Stimulated activated CD8-positive, alpha-beta memory T cell treated with anti-CD3 and anti-CD28 coated beads, Interleukin-15, amount 100 ng/mL, for 4 hours (primary cell): ENCODE measurements around the gene FBXL15.

Experiments used
- DNase-seq, 2 donors: peaks; one replicate each; pipeline ENCODE4 v3.0.0-alpha.2; 2020; ENCODE audit warnings: low read depth in 2 of 2

FBXL15 gene, protein sequence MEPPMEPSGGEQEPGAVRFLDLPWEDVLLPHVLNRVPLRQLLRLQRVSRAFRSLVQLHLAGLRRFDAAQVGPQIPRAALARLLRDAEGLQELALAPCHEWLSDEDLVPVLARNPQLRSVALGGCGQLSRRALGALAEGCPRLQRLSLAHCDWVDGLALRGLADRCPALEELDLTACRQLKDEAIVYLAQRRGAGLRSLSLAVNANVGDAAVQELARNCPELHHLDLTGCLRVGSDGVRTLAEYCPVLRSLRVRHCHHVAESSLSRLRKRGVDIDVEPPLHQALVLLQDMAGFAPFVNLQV

GRCh38 chr10:102420714-102421506 is at the start of gene FBXL15:
TSS of gene FBXL15 (plus strand) at chr10:102420836. CDS start at chr10:102421130, 294 bp downstream.
- DNase-seq = peak; percentile 86 to 92

DNA sequence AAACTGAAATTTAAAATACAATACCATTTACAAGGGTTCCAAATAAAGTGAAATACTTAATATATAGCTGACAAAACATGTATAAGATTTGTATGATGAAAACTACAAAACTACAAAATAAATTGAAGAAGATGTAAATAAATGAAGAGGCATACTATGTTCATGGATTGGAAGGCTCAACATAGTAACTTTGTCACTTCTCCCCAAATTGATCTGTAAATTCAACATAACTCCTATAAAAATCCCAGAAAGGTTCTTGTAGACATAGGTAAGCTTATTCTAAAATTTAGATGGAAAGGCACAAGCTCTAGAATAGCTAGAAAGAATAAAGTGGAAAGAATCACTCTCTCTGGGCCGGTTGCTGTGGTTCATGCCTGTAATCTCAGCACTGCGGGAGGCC is 49.3 kb upstream of the FBXL15 start:
- DNase-seq = no peak

DNA sequence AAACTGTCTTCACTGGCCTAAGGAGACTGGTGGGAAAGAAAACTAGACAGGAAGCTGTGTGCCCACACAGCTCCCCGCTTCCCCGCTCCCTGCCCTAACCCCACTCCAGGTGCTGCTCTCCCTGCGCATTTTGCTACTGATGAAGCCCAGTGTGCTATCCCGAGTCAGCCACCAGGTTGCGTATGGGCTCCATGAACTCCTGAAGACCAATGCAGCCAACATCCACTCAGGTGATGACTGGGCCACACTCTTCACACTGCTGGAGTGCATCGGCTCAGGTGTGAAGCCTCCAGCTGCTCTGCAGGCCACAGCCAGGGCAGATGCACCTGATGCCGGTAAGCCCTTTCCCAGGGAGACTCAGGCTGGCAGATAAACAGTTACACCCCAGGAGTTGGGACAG is 45.4 kb upstream of the FBXL15 start:
- no peak for DNase-seq

DNA sequence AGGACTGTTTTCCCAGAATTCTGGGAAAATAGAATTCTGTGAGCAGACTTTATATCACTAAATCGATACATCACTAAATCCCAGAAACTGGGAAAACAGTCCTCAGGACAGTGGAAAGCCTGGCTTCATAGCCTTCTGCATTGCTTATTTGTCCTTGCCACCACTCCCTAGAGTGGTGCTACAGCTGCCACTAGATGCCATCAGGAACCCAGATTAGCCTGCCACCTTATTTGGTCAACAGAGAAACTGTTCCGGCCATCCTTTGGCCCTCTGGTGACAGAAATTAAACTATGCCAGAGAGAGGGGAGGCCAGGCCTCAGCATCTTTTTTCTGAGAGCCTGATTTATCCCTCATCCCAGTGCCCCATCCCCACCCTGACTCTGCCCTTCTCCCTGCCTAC is 44.8 kb upstream of the FBXL15 start:
- DNase-seq = no peak

- DNase-seq = no peak
Observed at GRCh38 chr10:102376901-102377300, 43.7 kb upstream of the FBXL15 start.

DNA sequence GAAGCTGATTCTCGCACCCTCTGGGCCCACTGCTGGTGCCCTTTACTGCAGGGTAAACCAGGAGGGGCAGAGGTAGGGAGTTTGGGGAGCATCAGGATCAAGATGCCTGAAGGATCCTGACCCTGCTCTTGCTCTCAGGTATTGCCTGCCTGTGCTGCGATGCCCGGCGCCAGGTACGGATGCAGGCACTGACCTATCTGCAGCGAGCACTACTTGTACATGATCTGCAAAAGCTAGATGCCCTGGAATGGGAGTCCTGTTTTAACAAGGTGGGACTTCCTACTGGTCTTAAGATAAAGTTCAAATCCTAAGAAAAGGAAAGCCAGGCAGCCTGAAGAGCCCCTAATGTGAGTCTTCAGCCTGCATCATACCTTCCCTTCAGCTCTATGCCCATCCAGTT is 41.3 kb upstream of the FBXL15 start:
- DNase-seq = no peak

GRCh38 chr10:102381983-102382382 is 38.7 kb upstream of the FBXL15 start:
- no peak for DNase-seq

GRCh38 chr10:102382871-102383270 is 37.8 kb upstream of the FBXL15 start:
- DNase-seq = no peak

DNA sequence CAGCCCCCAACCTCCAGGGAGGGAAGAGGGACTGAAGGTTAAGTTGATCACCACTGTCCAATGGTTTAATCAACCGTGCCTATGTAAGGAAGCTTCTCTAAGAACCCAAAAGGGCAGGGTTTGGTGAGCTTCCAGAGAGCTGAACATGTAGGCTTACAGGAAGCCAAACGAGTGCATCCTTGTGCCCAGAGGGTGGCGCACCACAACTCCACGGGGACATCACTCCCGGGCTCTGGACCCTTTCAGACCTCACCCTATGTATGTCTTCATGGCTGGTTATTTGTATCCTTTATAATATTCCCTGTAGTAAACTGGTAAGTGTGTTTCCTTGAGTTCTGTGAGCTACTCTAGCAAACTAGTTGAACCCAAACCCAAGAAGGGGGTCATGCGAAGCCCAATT is 36.6 kb upstream of the FBXL15 start:
- no peak for DNase-seq

DNA sequence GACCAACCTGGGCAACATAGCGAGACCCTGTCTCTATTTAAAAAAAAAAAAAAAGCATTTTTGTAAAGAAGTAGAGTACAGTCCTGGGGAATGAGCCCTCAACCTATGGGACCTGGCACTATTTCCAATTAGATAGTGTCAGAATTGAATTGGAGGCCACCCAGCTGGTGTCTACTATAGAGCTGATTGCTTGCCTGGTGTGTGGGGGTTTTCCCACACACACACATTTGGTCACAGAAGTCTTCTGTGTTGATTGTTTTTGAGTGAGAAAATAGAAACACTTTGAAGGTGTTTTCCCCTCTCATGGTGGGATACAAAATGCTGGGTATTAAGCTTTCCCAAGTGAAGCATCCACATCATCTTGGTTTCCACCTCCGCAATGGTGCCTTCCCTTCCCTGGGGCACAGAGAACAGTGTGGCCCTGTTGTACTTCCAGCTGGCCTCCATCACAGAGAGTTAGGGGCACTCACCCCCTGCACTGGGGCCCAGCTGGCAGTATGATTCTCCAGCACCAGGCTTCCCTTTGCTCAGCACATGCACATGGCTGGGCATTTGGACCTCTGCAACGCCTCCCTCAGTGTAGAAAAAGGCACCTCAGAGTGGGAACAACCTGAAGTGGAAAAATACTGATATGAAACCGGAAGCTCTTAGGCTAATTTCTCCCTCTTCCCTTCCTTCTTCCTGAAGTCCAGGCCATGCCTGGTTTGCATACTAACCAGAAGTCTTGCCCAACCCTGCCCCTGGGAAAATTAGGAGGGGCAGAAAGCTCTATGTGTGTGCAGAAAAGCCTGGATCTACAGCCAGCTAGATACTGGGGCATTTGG is 35.8 kb upstream of the FBXL15 start:
- DNase-seq = no peak

GRCh38 chr10:102389894-102390293 is 30.7 kb upstream of the FBXL15 start:
- no peak for DNase-seq

DNA sequence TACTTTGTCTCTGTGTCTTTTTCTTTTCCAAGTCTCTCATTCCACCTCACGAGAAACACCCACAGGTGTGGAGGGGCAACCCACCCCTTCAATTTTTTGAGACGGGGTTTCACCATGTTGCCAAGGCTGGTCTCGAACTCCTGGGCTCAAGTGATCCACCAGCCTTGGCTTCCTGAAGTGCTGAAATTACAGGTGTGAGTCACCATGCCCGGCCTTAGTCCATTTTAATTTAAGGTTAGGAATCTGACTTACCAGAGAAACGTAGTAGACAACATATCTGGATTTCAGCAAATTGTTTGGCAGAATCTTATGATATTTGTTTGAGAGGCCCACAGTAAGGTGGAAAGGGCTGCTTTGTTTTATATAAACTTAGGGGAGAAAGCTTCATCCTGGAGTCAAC is 28.3 kb upstream of the FBXL15 start:
- DNase-seq = no peak

GRCh38 chr10:102393411-102394078 is 27.1 kb upstream of the FBXL15 start:
- DNase-seq = no peak

- DNase-seq = peak; percentile 97 to 98
Observed at GRCh38 chr10:102394079-102394800, 26.4 kb upstream of the FBXL15 start.

DNA sequence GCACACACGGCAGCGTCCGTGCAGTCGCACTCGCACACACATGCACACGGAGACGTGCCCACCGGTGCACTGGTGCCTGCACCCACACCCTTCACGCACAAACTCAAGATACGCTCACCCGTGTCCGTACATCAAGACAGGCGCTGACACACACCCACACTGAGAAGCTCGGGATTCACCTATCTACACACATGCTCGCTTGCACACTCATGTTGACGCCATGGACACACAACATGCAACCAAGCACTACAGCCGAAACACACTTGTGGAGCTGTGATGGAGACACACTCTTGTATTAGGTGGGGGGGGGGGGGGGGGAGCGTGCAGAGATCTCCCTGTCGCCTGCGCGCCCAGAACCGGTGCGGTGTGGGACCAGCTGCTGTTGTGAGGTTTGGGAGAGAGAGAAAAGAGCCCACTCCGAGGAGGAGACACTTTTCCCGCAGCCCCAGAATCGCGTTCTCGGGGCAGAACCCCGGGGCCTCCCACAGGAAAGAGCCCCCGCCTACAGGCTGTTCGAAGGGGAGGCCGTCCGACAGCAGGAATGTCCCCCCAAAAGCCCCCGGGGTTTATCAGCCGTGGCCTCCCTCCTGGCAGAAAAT is 25.7 kb upstream of the FBXL15 start:
- DNase-seq = peak in 1 of 2 donors; percentile 37

GRCh38 chr10:102395400-102396316 is 25.0 kb upstream of the FBXL15 start, which contains the start of gene NFKB2:
TSS of gene NFKB2 (plus strand) at chr10:102395705. CDS start at chr10:102395960, 255 bp downstream.
- DNase-seq = peak; percentile 76 to 89

- no peak for DNase-seq
Observed at GRCh38 chr10:102396317-102396650, 24.4 kb upstream of the FBXL15 start.

- no peak for DNase-seq
Observed at GRCh38 chr10:102396730-102397151, 23.9 kb upstream of the FBXL15 start.
